ENCODE results near the gene SLC44A1. TPM values are rescaled to one million over a fixed set of nuclear protein-coding genes. Genes with fewer than 3 reads are reported as not detected.

Gene SLC44A1
- polyA plus RNA-seq, 1 of the 3 experiments (the other 2 are of a cell fraction) = 4.5 TPM

GRCh38 chr9:105330201-105330600 is 85.8 kb downstream of the SLC44A1 start:
- Histone ChIP-seq H3K4me1 (ENCODE audit: control insufficient read depth in 1 of 2, insufficient read depth in 2 of 2, low read depth in 1 of 2, low read length in 1 of 2) (peaks cover 0 to 14% of the 10 kb centered on the region in 2 experiments; a peak in 2 of 4 replicates), H3K36me3 (replicated peaks in 1 of 2; ENCODE audit: control insufficient read depth in 1 of 2, insufficient read depth in 2 of 2, low read length in 1 of 2) (peaks cover 0 to under 1% of the 10 kb centered on the region in 2 experiments), H3K9me2 (no peaks in the 10 kb centered on the region), H4K20me1 (ENCODE audit: insufficient read depth) (no peaks in the 10 kb centered on the region), H3K4me3 (ENCODE audit: low read depth in 2 of 2, low read length in 1 of 2) (no peak overlapping the region), H3F3A (replicated peaks; ENCODE audit: insufficient read depth) (no peaks in the 10 kb centered on the region), H2AFZ (ENCODE audit: low read depth) (no peak overlapping the region), H3K27ac (ENCODE audit: low read depth in 2 of 2, low read length in 1 of 2) (peak overlapping the region in 1 of 2 experiments; percentile 26; a peak in 1 of 4 replicates), H3K79me2 (ENCODE audit: insufficient read depth) (no peaks in the 10 kb centered on the region), H3K27me3 (ENCODE audit: insufficient read depth) (no peaks in the 10 kb centered on the region), H3K4me2 (no peak overlapping the region), H3K9ac (no peak overlapping the region), H3K9me3 (no peaks in the 10 kb centered on the region)
- no peak for TF ChIP-seq YY1 (IDR thresholded peaks at IDR 0.05; ENCODE audit: low read depth)
- ChIA-PET POLR2A (no interaction called here), CTCF (no interaction called here)
- DNase-seq = no peak

DNA sequence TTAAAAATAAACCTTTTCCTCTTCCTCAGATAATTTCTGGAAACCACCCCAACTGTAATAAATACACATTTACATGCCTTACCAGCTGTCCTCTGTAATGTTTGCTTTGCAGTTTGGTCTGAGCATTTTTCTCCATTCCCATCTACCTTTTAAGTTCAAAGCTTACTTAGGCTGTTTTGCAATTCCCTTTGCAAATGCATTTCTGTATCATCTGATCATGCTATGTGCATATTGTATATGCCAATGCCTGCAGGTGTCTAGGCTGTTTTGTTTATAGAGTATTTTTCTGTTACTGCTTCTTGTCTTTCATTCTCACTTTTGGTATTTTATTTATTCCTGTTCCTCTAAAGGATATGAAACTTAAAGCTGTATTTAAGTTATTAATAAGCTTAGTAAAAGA is 86.3 kb downstream of the SLC44A1 start:
- POLR2A ChIA-PET = no interaction called here
- H2AFZ ChIP-seq (ENCODE audit: low read depth) = no peak overlapping the region
- DNase-seq = no peak
- H3K27me3 ChIP-seq (ENCODE audit: insufficient read depth) = no peaks in the 10 kb centered on the region
- H4K20me1 ChIP-seq (ENCODE audit: insufficient read depth) = no peaks in the 10 kb centered on the region
- H3K4me2 ChIP-seq = no peak overlapping the region
- CTCF ChIA-PET = interaction anchor here (1.3 kb wide), 1 partner anchor 467 kb away, joined by 3 read pairs; no protein-coding TSS in a partner anchor
- no peak overlapping the region for H3K4me3 ChIP-seq (ENCODE audit: low read depth in 2 of 2, low read length in 1 of 2)
- H3K36me3 ChIP-seq (replicated peaks in 1 of 2; ENCODE audit: control insufficient read depth in 1 of 2, insufficient read depth in 2 of 2, low read length in 1 of 2) = peaks cover 0 to 2% of the 10 kb centered on the region in 2 experiments
- TF ChIP-seq RAD21 (IDR thresholded peaks at IDR 0.05; ENCODE audit: low read length) (no peak), EZH2phosphoT487 (IDR thresholded peaks at IDR 0.05; ENCODE audit: borderline replicate concordance, low read depth) (no peak), TEAD4 (IDR thresholded peaks at IDR 0.05; ENCODE audit: borderline replicate concordance, insufficient read depth) (no peak), ELF1 (IDR thresholded peaks at IDR 0.05) (no peak), SMC3 (IDR thresholded peaks at IDR 0.05; ENCODE audit: low read depth, low read length) (no peak), POLR2AphosphoS5 (IDR thresholded peaks at IDR 0.05; ENCODE audit: low read depth, low read length) (no peak), NRF1 (IDR thresholded peaks at IDR 0.05; ENCODE audit: low read depth, low read length) (no peak), RFX5 (IDR thresholded peaks at IDR 0.05; ENCODE audit: low read length) (no peak), TAF1 (IDR thresholded peaks at IDR 0.05; ENCODE audit: borderline replicate concordance, low read depth, low read length) (no peak)
- TF ChIP-seq, protein P1, sequence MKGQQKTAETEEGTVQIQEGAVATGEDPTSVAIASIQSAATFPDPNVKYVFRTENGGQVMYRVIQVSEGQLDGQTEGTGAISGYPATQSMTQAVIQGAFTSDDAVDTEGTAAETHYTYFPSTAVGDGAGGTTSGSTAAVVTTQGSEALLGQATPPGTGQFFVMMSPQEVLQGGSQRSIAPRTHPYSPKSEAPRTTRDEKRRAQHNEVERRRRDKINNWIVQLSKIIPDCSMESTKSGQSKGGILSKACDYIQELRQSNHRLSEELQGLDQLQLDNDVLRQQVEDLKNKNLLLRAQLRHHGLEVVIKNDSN (IDR thresholded peaks at IDR 0.05; ENCODE audit: borderline replicate concordance, low read depth) = no peak
- TF ChIP-seq, protein P2, sequence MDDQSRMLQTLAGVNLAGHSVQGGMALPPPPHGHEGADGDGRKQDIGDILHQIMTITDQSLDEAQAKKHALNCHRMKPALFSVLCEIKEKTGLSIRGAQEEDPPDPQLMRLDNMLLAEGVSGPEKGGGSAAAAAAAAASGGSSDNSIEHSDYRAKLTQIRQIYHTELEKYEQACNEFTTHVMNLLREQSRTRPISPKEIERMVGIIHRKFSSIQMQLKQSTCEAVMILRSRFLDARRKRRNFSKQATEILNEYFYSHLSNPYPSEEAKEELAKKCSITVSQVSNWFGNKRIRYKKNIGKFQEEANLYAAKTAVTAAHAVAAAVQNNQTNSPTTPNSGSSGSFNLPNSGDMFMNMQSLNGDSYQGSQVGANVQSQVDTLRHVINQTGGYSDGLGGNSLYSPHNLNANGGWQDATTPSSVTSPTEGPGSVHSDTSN (IDR thresholded peaks at IDR 0.05) = no peak
- TF ChIP-seq, protein P3, sequence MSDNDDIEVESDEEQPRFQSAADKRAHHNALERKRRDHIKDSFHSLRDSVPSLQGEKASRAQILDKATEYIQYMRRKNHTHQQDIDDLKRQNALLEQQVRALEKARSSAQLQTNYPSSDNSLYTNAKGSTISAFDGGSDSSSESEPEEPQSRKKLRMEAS (IDR thresholded peaks at IDR 0.05; ENCODE audit: low read depth) = no peak
- TF ChIP-seq, protein P4, sequence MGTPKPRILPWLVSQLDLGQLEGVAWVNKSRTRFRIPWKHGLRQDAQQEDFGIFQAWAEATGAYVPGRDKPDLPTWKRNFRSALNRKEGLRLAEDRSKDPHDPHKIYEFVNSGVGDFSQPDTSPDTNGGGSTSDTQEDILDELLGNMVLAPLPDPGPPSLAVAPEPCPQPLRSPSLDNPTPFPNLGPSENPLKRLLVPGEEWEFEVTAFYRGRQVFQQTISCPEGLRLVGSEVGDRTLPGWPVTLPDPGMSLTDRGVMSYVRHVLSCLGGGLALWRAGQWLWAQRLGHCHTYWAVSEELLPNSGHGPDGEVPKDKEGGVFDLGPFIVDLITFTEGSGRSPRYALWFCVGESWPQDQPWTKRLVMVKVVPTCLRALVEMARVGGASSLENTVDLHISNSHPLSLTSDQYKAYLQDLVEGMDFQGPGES (IDR thresholded peaks at IDR 0.05; ENCODE audit: low read depth, low read length) = no peak
- no peaks in the 10 kb centered on the region for H3K9me3 ChIP-seq
- no peaks in the 10 kb centered on the region for H3K79me2 ChIP-seq (ENCODE audit: insufficient read depth)
- no peak overlapping the region for H3K9ac ChIP-seq
- no peak overlapping the region; a peak in 1 of 4 replicates for H3K27ac ChIP-seq (ENCODE audit: low read depth in 2 of 2, low read length in 1 of 2)
- no peaks in the 10 kb centered on the region for H3F3A ChIP-seq (replicated peaks; ENCODE audit: insufficient read depth)
- peaks cover 0 to 14% of the 10 kb centered on the region in 2 experiments; a peak in 2 of 4 replicates for H3K4me1 ChIP-seq (ENCODE audit: control insufficient read depth in 1 of 2, insufficient read depth in 2 of 2, low read depth in 1 of 2, low read length in 1 of 2)
- H3K9me2 ChIP-seq = no peaks in the 10 kb centered on the region
